HepG2 (cell line): ENCODE measurements around the gene SLC22A31. TPM values are rescaled to one million over a fixed set of nuclear protein-coding genes. Genes with fewer than 3 reads are reported as not detected.

Experiments
- ATAC-seq: fragments of 200-7000 bp; cut with Tn5 transposase; 3 replicates; pipeline ENCODE4 v1.9.1; 2020; ENCODE audit warnings: mild to moderate bottlenecking, moderate library complexity
- BruUV-seq: library from RNA; stranded (reverse); fragments of 400-500 nt; replicated peaks from 2 replicates; lab custom pipeline; 2021; lab: Mats Ljungman, UMichigan
- CTCF ChIA-PET: fragments of 300-600 bp; formaldehyde crosslinking; extraction: SDS; loops from one replicate; lab custom pipeline; 2021; ENCODE audit warnings: low total read pairs, inconsistent platforms, low intra/inter-chr PET ratio; lab: Yijun Ruan, JAX
- POLR2A ChIA-PET: fragments of 350-600 bp; sonication (Branson Sonifier 250); formaldehyde crosslinking; loops from one replicate; lab custom pipeline; 2020; ENCODE audit warnings: antibody characterized with exemption, inconsistent platforms; lab: Yijun Ruan, JAX
- DNase-seq: peaks from one replicate; pipeline ENCODE4 v3.0.0-alpha.2; 2015; ENCODE audit warnings: low spot score
- FAIRE-seq: peaks from 3 replicates; lab custom pipeline; 2011; peaks lifted over from hg19 to GRCh38; lab: Jason Lieb, UNC
- H2AFZ ChIP-seq: one replicate; pipeline ENCODE4 v1.6.1; 2011; ENCODE audit warnings: low read length, inconsistent platforms
- H3K27ac ChIP-seq: fragments of 300-600 bp; 3 replicates; pipeline ENCODE4 v1.8.0; 2011; ENCODE audit warnings: mixed run types, mild to moderate bottlenecking, mixed read lengths, low read length, inconsistent platforms; ENCODE audit not compliant: insufficient read depth; ENCODE audit errors: extremely low read length
- H3K27me3 ChIP-seq, 2 experiments: fragments of 200-600 bp in 1 of 2; 2 replicates in 1 of 2; 3 replicates in 1 of 2; pipeline versions ENCODE4 v1.6.0 to v1.8.0; 2011; ENCODE audit warnings: low read length in 2 of 2, mild to moderate bottlenecking in 2 of 2, moderate library complexity in 2 of 2, inconsistent platforms in 1 of 2; ENCODE audit not compliant: insufficient read depth in 2 of 2, control insufficient read depth in 1 of 2
- H3K36me3 ChIP-seq, 2 experiments: fragments of 200-600 bp in 1 of 2; replicated peaks in 1 of 2; 2 replicates in 1 of 2; 3 replicates in 1 of 2; pipeline versions ENCODE4 v1.5.1 to v1.8.0; 2011; ENCODE audit warnings: low read length in 2 of 2, inconsistent platforms in 1 of 2; ENCODE audit not compliant: insufficient read depth in 2 of 2, control insufficient read depth in 1 of 2
- H3K4me1 ChIP-seq: 2 replicates; pipeline ENCODE4 v1.5.1; 2012; ENCODE audit warnings: low read length, inconsistent platforms; ENCODE audit not compliant: insufficient read depth
- H3K4me2 ChIP-seq: 2 replicates; pipeline ENCODE4 v1.6.0; 2011; ENCODE audit warnings: low read depth, low read length, inconsistent platforms
- H3K4me3 ChIP-seq, 3 experiments: fragments of 200-600 bp in 1 of 3; sonication (generic), shearing (Covaris generic) in 1 of 3; replicated peaks in 1 of 3; 2 replicates each; pipeline ENCODE4 v1.5.1; 2011 to 2016; ENCODE audit warnings: low read length in 3 of 3, inconsistent platforms in 2 of 3, low read depth in 2 of 3, mild to moderate bottlenecking in 2 of 3, control low read depth in 1 of 3, mixed read lengths in 1 of 3; ENCODE audit not compliant: insufficient read depth in 1 of 3
- H3K79me2 ChIP-seq: one replicate; pipeline ENCODE4 v1.6.1; 2011; ENCODE audit warnings: low read length, inconsistent platforms; ENCODE audit not compliant: insufficient read depth
- H3K9ac ChIP-seq: 2 replicates; pipeline ENCODE4 v1.6.0; 2011; ENCODE audit warnings: mild to moderate bottlenecking, low read depth, low read length, inconsistent platforms; ENCODE audit not compliant: insufficient read depth
- H3K9me3 ChIP-seq: 2 replicates; pipeline ENCODE4 v1.5.1; 2012; ENCODE audit warnings: mild to moderate bottlenecking, low read length
- H4K20me1 ChIP-seq: 2 replicates; pipeline ENCODE4 v1.6.0; 2011; ENCODE audit warnings: inconsistent platforms, mild to moderate bottlenecking, low read length, moderate library complexity; ENCODE audit not compliant: insufficient read depth
- ARID2 ChIP-seq: sonication (generic); formaldehyde crosslinking; IDR thresholded peaks from 2 replicates; pipeline ENCODE4 v1.8.1; 2022; ENCODE audit warnings: mild to moderate bottlenecking, missing genetic modification reagents, borderline replicate concordance
- ATF2 ChIP-seq: sonication (generic); formaldehyde crosslinking; IDR thresholded peaks from 2 replicates; pipeline ENCODE4 v1.4.0; 2020; ENCODE audit warnings: missing genetic modification reagents
- BRD4 ChIP-seq: sonication (generic); formaldehyde crosslinking; IDR thresholded peaks from 2 replicates; pipeline ENCODE4 v1.4.0; 2020; ENCODE audit warnings: missing genetic modification reagents
- CTCF ChIP-seq: sonication (generic); formaldehyde crosslinking; IDR thresholded peaks from 2 replicates; pipeline ENCODE4 v1.5.0; 2020; ENCODE audit warnings: mild to moderate bottlenecking, missing genetic modification reagents, moderate library complexity
- ETS1 ChIP-seq: sonication (generic); formaldehyde crosslinking; IDR thresholded peaks from 2 replicates; pipeline ENCODE4 v1.4.0; 2020; ENCODE audit warnings: missing genetic modification reagents
- HOXA9 ChIP-seq: sonication (generic); formaldehyde crosslinking; IDR thresholded peaks from 2 replicates; pipeline ENCODE4 v1.8.1; 2022; ENCODE audit warnings: missing genetic modification reagents, mild to moderate bottlenecking, moderate library complexity, borderline replicate concordance
- ISL2 ChIP-seq: sonication (generic); formaldehyde crosslinking; IDR thresholded peaks from 2 replicates; pipeline ENCODE4 v1.5.0; 2020; ENCODE audit warnings: missing genetic modification reagents
- JDP2 ChIP-seq: sonication (generic); formaldehyde crosslinking; IDR thresholded peaks from 2 replicates; pipeline ENCODE4 v1.8.1; 2022; ENCODE audit warnings: missing genetic modification reagents, borderline replicate concordance
- MLLT10 ChIP-seq: sonication (generic); formaldehyde crosslinking; IDR thresholded peaks from 2 replicates; pipeline ENCODE4 v1.4.0; 2020; ENCODE audit warnings: missing genetic modification reagents
- PHF5A ChIP-seq: IDR thresholded peaks from one replicate; pipeline ENCODE4 v1.6.1; 2018; ENCODE audit warnings: low read depth, missing genetic modification reagents; ENCODE audit not compliant: unreplicated experiment
- RXRA ChIP-seq: sonication (generic); formaldehyde crosslinking; IDR thresholded peaks from 2 replicates; pipeline ENCODE4 v1.5.1; 2020; ENCODE audit warnings: missing genetic modification reagents
- SP1 ChIP-seq, 2 experiments: fragments of 450-650 bp in 1 of 2; sonication (generic) in 1 of 2; formaldehyde crosslinking in 1 of 2; IDR thresholded peaks; 2 replicates each; pipeline versions ENCODE4 v1.4.0 to v1.6.1; 2016 to 2020; ENCODE audit warnings: missing genetic modification reagents in 1 of 2
- TBX2 ChIP-seq: sonication (generic); formaldehyde crosslinking; IDR thresholded peaks from 2 replicates; pipeline ENCODE4 v1.5.0; 2020; ENCODE audit warnings: missing genetic modification reagents, mild to moderate bottlenecking, borderline replicate concordance
- ZFY ChIP-seq: sonication (generic); formaldehyde crosslinking; IDR thresholded peaks from 2 replicates; pipeline ENCODE4 v1.4.0; 2020; ENCODE audit warnings: missing genetic modification reagents
- ZNF224 ChIP-seq: sonication (generic); formaldehyde crosslinking; IDR thresholded peaks from 2 replicates; pipeline ENCODE4 v1.5.0; 2020; ENCODE audit warnings: mild to moderate bottlenecking, missing genetic modification reagents
- ZNF280B ChIP-seq: sonication (generic); formaldehyde crosslinking; IDR thresholded peaks from 2 replicates; pipeline ENCODE4 v1.5.0; 2020; ENCODE audit warnings: missing genetic modification reagents, mild to moderate bottlenecking, borderline replicate concordance
- ZNF296 ChIP-seq: sonication (generic); formaldehyde crosslinking; conservative IDR thresholded peaks from 2 replicates; pipeline ENCODE4 v1.5.0; 2020; ENCODE audit warnings: mild to moderate bottlenecking, missing genetic modification reagents
- ZNF672 ChIP-seq: sonication (generic); formaldehyde crosslinking; IDR thresholded peaks from 2 replicates; pipeline ENCODE4 v1.8.1; 2022; ENCODE audit warnings: missing genetic modification reagents
- ZNF839 ChIP-seq: sonication (generic); formaldehyde crosslinking; IDR thresholded peaks from 2 replicates; pipeline ENCODE4 v1.4.0; 2020; ENCODE audit warnings: missing genetic modification reagents, mild to moderate bottlenecking, borderline replicate concordance
- WGBS: methylation state at CpG from one replicate; pipeline ENCODE4 v1.1.6; 2017; ENCODE audit warnings: low lambda C conversion rate; 5-methylcytosine and 5-hydroxymethylcytosine counted together
- in situ Hi-C: cut with HindIII; loops from 2 replicates; pipeline ENCODE4 v1.10.0; 2017; ENCODE audit warnings: low pct_unique_long_range_greater_than_20kb; ENCODE audit not compliant: extremely low pct_ligation_motif_present
- intact Hi-C: fragments of 100-400 bp; cut with micrococcal nuclease; formaldehyde crosslinking; loops from one replicate; pipeline ENCODE4 v1.10.0; 2022; ENCODE audit not compliant: unreplicated experiment
- polyA plus RNA-seq, 8 experiments: library from polyadenylated mRNA; depleted of rRNA in 3 of 8; stranded (reverse) in 7 of 8; unstranded in 1 of 8; fragments of >200 nt; fragmentation: Illumina TruSeq in 4 of 8; extraction: Trizol in 4 of 8; gene quantifications; 2 replicates each; pipeline versions ENCODE4 v1.2.1 to v1.2.3, GENCODE V29; 2011 to 2016; ENCODE audit warnings: low read depth in 4 of 8, missing spikeins in 1 of 8, mixed read lengths in 1 of 8; ENCODE audit not compliant: insufficient read depth in 1 of 8
- total RNA-seq, 5 experiments: library from RNA; depleted of rRNA; stranded (reverse); fragments of >200 nt; fragmentation: Illumina TruSeq; extraction: Trizol; gene quantifications; 2 replicates each; pipeline ENCODE4 v1.2.3, GENCODE V29; 2016; ENCODE audit warnings: low read depth in 1 of 5

The SLC22A31 gene
- total and polyA plus RNA-seq, 2 of the 13 experiments (the other 11 are each of a cell fraction or from before 2014, with no cell fraction given): 67.3 to 83.3 TPM

GRCh38 chr16:89193576-89194293 lies 6.6 kb downstream of the SLC22A31 start:
- Histone ChIP-seq H3K4me1 (peaks cover 53% of the 10 kb centered on the region), H3K27ac (peak overlapping the region; percentile 53), H3K4me3 (no peak overlapping the region), H3K9ac (no peak overlapping the region), H3K9me3 (no peaks in the 10 kb centered on the region), H3K27me3 (no peaks in the 10 kb centered on the region; a peak in 1 of 5 replicates), H3K4me2 (no peak overlapping the region), H2AFZ (no peak overlapping the region), H3K36me3 (peaks cover 0 to 3% of the 10 kb centered on the region in 2 experiments; a peak in 1 of 5 replicates), H3K79me2 (peaks cover 6% of the 10 kb centered on the region), H4K20me1 (peaks cover 21% of the 10 kb centered on the region; the same call in 1 of the 2 replicates)
- intact Hi-C loops (no loop called here), in situ Hi-C loops (no loop called here)
- ATAC-seq (no peak), DNase-seq (no peak), FAIRE-seq (no peak)
- CTCF ChIA-PET: no interaction called here
- POLR2A ChIA-PET: interaction anchor here (1.1 to 3.0 kb wide), 3 partner anchors 23 to 409 kb away, joined by 5 to 22 read pairs (median 10); partner anchors contain the start of genes CDH15 and PIEZO1
- 88% methylated on average over 37 of the region's 38 CpGs for WGBS
- no TSS peak for BruUV-seq
- no peak for TF ChIP-seq ZNF280B
- TF ChIP-seq ZNF296: no peak
- TF ChIP-seq ISL2: no peak
- TF ChIP-seq ETS1 (CRISPR knock-in tag): no peak
- no peak for TF ChIP-seq ATF2
- TF ChIP-seq SP1 (IDR thresholded peaks at IDR 0.05): no peak
- TF ChIP-seq SP1 (CRISPR knock-in tag; IDR thresholded peaks at IDR 0.05): no peak
- TF ChIP-seq ZNF224 (CRISPR knock-in tag): no peak
- no peak for TF ChIP-seq BRD4 (CRISPR knock-in tag)
- peak; percentile 30; the same call in 1 of the 2 replicates for TF ChIP-seq TBX2 (CRISPR knock-in tag)
- TF ChIP-seq ZNF672 (CRISPR knock-in tag): no peak
- no peak for TF ChIP-seq MLLT10
- TF ChIP-seq HOXA9 (CRISPR knock-in tag): 0 out of 2 replicates have a peak, but pooled peaks have one; percentile 25
- TF ChIP-seq ZFY (CRISPR knock-in tag): peak; percentile 37; the same call in 1 of the 2 replicates
- TF ChIP-seq ZNF839 (CRISPR knock-in tag): no peak
- no peak for TF ChIP-seq RXRA (CRISPR knock-in tag)
- TF ChIP-seq CTCF (CRISPR knock-in tag): no peak
- no peak for TF ChIP-seq ARID2 (CRISPR knock-in tag)
- no peak for TF ChIP-seq PHF5A (CRISPR knock-in tag)
- no peak for TF ChIP-seq JDP2
